Spleen (tissue), 7 donors: ENCODE measurements around the gene ARRDC1.
"Not testable (repeated sequence)": the region's sequence is repeated elsewhere in the genome, so short reads cannot be mapped to it uniquely, and the experiment has no call there.

Source experiments
- CTCF ChIP-seq, 11 experiments: fragments of 200-600 bp in 7 of 11; fragments of 450-650 bp in 4 of 11; sonication (generic) in 4 of 11; IDR thresholded peaks in 8 of 11; conservative IDR thresholded peaks in 3 of 11; 1 replicate in 7 of 11; 2 replicates in 4 of 11; pipeline versions ENCODE4 v1.4.0 to v1.8.0; 2016 to 2021; ENCODE audit warnings: antibody characterized with exemption in 11 of 11, inconsistent platforms in 4 of 11, mild to moderate bottlenecking in 1 of 11
- POLR2A ChIP-seq, 3 donors: fragments of 450-650 bp; IDR thresholded peaks; one replicate each; pipeline ENCODE4 v1.5.1; 2017; ENCODE audit warnings: antibody characterized with exemption in 3 of 3, mild to moderate bottlenecking in 1 of 3
- POLR2AphosphoS5 ChIP-seq, 3 donors: sonication (generic); formaldehyde crosslinking; IDR thresholded peaks; one replicate each; pipeline ENCODE4 v1.5.1; 2017; ENCODE audit warnings: antibody characterized with exemption in 3 of 3
- donor health status: DM: no; HTN: no; CAD: no; lungs with moderate emphysema.
- donor health status: DM: no; HTN: no; CAD: no.
- donor health status: DM: no; HTN: no; CAD: no.

GRCh38 chr9:137596577-137596976, 8.9 kb upstream of the ARRDC1 start:
- not testable (repeated sequence) for TF ChIP-seq POLR2A (IDR thresholded peaks at IDR 0.05); CTCF (IDR thresholded peaks at IDR 0.05 in 8 of 11, conservative IDR thresholded peaks at IDR 0.05 in 3 of 11); POLR2AphosphoS5 (IDR thresholded peaks at IDR 0.05)
